Measurements from ENCODE around the gene ADARB2.

The ADARB2 gene

GRCh38 chr10:1191752-1192151 is 545.6 kb downstream of the ADARB2 start:
- TF ChIP-seq CTCF (IDR thresholded peaks at IDR 0.05; ENCODE audit: low read depth, low read length): no peak
- no peak for DNase-seq (ENCODE audit: extremely low read depth, low read depth)

- DNase-seq (ENCODE audit: extremely low read depth, low read depth): no peak
- TF ChIP-seq CTCF (IDR thresholded peaks at IDR 0.05; ENCODE audit: low read depth, low read length): no peak
Measured at GRCh38 chr10:1190791-1191490, 546.4 kb downstream of the ADARB2 start.

GRCh38 chr10:1190052-1190395 is 547.3 kb downstream of the ADARB2 start:
- no peak for TF ChIP-seq CTCF (IDR thresholded peaks at IDR 0.05; ENCODE audit: low read depth, low read length)
- no peak for DNase-seq (ENCODE audit: extremely low read depth, low read depth)

- no peak for TF ChIP-seq CTCF (IDR thresholded peaks at IDR 0.05; ENCODE audit: low read depth, low read length)
- DNase-seq (ENCODE audit: extremely low read depth, low read depth): no peak
Measured at GRCh38 chr10:1189166-1190051, 547.9 kb downstream of the ADARB2 start.

DNA sequence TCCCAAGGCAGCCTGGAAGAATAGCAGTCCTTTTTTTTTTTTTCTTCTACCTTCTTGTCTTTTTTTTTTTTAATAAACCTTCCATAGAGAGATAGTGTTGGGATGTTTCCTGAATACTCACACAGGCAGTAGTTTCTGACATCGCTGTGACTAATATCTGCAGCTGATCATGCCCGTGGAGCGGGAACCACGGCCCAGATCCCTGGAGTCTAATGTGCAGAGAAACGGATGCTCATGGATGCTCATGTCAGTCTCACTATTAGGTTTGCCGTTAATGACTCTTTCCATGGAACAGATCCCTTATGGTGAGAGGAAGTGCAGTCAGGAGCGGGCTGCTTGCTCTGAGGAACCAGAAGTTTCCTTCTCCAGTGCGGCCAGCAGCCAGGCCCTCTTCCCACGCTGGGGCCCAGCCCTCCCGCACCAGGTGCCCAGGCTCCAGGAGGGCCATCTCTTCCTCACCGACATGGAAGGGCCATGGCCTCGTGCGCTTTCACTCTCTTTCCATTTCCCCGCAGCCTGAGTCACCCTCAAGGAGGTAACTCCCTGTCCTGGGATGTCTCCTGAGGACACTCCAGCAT is 548.7 kb downstream of the ADARB2 start:
- TF ChIP-seq CTCF (IDR thresholded peaks at IDR 0.05; ENCODE audit: low read depth, low read length): no peak
- DNase-seq (ENCODE audit: extremely low read depth, low read depth): no peak

DNA sequence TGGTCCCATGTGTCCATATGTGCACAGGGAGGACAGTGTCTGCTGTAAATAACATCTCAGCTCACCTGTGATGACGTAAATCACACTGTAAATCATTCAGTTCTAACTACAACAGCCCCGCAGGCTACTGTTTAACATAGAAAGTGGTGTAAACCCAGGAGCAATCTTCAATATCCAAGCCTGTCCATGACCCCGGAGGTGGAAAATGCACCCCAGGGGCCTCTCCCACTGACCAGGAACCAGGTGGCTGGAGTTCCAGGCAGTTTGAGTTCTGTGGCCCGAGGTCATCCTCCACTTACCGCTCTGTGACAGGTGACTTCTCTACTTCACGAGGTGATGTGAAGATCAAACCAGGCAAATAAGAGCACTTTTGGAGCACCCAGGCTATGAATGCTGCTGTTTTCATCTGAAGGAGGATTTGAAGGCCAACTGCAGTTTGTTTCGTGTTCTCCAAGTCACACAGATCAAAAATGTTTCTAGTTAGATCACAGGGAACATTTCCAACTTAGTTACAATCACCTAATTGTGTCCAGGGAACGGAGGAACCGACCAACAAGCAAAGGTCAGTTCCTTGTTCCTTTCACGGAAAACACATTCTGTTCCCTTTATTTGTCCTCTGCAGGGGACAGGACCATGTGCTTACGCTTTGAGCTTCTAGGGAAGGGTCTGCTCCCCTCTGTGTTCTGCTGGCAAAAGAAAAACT is 549.3 kb downstream of the ADARB2 start:
- DNase-seq (ENCODE audit: extremely low read depth, low read depth): no peak
- no peak for TF ChIP-seq CTCF (IDR thresholded peaks at IDR 0.05; ENCODE audit: low read depth, low read length)
